ENCODE data around the gene GJC1.

Gene GJC1

GRCh38 chr17:44778656-44779210 is 51.4 kb downstream of the GJC1 start:
- no peak for DNase-seq (ENCODE audit: low read depth in 2 of 3, low spot score in 1 of 3)

DNA sequence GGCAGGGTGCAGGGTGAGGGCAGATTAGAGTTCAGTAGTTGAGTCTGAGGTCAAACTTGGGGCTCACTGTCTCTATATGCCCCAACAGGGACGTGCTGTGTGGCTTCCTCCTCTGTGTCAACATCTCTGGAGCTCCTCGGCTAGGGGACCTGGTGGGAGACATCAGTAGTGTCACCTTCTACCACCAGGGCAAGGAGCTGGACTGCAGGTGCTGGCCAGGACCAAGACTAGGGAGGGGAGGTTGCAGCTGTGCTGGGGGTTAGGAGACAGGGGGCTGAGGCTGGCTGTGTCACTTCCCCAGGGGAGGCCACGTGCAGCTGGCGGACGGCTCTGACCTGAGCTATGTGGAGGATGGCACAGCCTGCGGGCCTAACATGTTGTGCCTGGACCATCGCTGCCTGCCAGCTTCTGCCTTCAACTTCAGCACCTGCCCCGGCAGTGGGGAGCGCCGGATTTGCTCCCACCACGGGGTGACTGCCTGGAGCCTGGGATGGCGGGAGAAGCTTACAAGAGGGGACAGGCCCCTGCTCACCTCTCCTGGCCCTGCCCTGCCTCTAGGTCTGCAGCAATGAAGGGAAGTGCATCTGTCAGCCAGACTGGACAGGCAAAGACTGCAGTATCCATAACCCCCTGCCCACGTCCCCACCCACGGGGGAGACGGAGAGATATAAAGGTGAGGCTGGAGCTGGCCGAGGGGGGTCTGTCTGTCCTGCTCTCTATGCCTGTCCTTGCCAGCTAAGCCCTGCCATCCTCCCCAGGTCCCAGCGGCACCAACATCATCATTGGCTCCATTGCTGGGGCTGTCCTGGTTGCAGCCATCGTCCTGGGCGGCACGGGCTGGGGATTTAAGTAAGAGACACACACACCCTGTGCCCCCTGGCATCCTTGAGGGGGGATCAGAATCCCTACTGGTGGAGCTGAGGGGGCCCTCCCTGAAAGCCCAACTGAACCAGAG is 52.4 kb downstream of the GJC1 start:
- no peak for DNase-seq (ENCODE audit: low read depth in 2 of 3, low spot score in 1 of 3)

GRCh38 chr17:44776628-44777393 is 53.3 kb downstream of the GJC1 start:
- no peak for DNase-seq (ENCODE audit: low read depth in 2 of 3, low spot score in 1 of 3)

DNA sequence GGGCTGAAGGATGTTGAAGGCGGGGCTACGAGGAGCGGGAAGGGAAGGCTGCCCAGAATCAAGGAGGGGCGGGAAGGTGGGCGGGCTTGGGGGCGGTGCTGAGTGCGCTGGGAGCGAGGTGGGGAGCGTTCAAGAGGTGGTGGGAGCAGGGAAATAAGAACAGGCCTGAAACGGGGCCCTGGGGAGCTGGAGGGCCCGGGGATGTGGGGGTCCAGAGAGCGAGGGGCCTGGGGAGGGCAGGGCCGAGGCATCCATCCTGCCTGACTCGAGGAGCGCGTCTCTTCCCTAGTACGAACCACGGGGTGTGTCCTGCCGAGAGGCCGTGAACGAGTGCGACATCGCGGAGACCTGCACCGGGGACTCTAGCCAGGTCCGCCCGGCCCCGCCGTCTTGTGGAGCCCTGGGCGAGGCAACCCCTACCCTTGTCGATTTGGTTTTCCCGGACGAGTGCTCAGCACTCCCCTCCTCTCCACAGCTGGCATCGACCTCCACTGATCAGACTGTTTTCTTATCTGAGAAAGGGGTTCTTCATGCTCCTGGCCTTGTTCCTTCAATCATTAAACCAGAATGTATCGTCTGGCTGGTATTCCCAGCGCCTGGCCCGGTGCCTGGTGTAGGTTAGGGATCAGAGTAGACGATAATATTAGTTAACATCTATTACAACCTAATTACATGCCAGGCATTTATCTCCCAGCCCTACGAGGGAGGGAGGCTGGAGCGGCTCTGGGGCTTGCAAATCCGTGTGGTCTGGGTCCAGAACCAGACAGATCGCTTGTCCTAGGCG is 54.1 kb downstream of the GJC1 start:
- no peak for DNase-seq (ENCODE audit: low read depth in 2 of 3, low spot score in 1 of 3)

DNA sequence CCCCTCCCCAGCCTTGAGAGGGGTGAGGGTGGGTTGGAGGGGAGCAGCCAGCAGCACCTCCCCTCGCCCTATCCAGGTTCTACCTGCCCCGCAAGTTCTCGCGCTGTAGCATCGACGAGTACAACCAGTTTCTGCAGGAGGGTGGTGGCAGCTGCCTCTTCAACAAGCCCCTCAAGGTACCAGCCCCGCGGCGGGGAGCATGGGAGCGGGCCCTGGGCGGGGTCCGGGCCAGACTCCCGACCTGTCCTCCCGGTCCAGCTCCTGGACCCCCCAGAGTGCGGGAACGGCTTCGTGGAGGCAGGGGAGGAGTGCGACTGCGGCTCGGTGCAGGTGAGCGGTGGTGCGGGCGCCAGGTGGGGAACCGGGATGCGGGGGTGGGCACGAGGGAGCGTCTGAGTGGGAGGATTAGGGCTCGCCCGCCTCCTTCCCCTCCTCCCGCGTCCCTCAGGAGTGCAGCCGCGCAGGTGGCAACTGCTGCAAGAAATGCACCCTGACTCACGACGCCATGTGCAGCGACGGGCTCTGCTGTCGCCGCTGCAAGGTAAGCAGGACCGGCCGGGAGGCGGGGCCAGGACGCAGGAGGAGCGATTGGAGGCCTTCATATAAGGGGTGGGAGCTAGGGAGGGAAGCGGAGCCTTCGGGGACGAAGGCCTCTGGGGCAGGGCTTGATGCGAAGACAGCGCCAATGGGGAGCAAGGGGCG is 54.8 kb downstream of the GJC1 start:
- DNase-seq (ENCODE audit: low read depth in 2 of 3, low spot score in 1 of 3): peak; percentile 95 to 99 (median 97)

- peak; percentile 78 to 95 (median 86) for DNase-seq (ENCODE audit: low read depth in 2 of 3, low spot score in 1 of 3)
These were observed 55.6 kb downstream of the GJC1 start for GRCh38 chr17:44774271-44775135.

DNA sequence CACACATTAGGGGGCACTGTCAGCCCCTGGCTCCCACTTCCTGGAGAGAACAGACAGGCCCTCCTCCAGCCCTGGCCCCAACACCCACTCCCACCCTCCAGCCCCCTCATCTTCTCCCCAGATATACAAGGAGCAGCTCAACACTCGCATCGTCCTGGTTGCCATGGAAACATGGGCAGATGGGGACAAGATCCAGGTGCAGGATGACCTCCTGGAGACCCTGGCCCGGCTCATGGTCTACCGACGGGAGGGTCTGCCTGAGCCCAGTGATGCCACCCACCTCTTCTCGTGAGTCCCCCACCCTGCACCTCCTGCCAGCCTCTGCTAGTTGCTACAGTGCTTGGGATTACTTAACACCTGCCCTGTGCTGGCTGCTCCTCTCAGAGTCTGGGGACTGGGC is 56.9 kb downstream of the GJC1 start:
- DNase-seq (ENCODE audit: low read depth in 2 of 3, low spot score in 1 of 3): no peak

DNA sequence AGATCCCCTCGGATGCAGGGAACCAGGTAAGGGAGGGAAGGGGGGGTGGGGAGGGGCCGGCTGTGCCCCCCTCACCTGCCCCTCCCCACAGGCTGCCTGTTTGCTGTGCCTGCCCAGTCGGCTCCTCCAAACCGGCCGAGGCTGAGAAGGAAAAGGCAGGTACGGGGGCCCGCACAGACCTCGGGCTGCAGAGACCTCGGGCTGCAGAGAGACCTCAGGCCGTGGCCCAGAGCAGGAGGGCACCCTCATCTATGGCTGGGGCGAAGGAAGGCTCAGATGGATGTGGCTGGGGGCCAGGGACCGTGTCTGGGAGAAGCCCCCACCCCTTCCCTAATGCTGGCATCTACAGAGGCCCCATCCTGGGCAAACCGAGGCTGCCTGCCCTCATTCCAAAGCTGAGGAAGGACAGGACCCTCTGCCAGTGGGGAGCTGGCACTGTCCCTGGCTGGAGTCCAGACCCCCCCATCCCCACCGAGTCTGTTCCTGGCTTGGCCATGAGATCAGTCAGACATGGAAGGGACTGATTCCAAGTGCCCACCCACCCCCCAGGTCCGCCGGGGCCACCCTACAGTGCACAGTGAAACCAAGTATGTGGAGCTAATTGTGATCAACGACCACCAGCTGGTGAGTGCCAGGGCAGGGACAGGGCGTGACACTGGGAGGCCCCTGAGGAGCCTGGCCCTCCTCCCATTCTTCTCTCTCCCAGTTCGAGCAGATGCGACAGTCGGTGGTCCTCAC is 57.6 kb downstream of the GJC1 start:
- no peak for DNase-seq (ENCODE audit: low read depth in 2 of 3, low spot score in 1 of 3)

DNA sequence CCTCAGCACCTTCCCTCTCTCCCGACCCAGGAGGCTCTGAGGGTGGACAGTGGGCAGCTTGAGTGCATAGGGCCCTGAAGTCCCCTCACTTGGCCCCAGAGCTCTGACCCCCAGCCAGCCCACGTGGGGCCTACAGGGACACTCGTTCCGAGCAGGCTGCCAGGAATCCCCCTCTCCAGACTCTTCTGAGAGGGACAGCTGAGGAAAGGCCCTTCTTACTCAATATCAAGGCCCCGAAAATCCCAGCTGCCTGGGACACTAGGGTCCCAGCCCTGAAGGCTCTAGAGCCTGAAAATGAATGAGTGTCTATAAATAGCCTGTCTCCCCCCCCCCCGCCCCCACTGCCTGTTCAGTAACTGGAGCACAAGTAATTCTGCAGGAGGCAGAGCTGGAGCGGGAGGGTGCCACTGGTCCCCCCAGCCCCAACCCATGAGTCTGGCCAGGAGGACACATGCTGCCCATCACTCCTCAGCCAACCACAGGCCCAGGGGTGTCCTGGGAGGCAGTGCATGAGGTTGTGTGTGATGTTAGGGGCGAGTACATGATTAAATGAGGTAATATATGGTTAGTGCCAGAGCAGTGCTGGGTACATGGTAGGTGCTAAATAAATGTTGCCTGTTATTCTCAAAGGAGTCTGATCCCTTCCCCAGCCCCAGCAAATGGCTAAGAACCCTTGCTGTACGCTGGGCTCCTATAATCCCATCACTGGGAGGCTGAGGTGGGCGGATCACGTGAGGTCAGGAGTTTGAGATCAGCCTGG is 59.7 kb downstream of the GJC1 start:
- DNase-seq (ENCODE audit: low read depth in 2 of 3, low spot score in 1 of 3): no peak

DNA sequence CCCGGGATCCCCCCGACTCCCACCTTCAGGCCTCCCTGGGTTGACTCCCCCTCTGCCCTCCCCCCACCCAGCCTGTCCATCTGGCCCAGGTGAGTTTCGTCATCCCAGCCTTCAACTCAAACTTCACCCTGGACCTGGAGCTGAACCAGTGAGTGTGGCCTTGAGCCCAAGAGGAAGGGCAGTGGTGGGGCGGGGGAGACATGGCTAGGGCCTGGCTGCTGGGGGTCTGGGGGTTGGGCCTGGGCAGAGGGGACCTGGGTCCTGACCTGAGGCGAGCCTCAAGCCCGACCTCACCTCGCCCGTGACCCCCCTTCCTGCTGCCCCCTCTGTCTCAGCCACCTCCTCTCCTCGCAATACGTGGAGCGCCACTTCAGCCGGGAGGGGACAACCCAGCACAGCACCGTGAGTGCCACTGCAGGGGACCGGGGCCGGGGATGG is 60.4 kb downstream of the GJC1 start:
- DNase-seq (ENCODE audit: low read depth in 2 of 3, low spot score in 1 of 3): no peak

DNA sequence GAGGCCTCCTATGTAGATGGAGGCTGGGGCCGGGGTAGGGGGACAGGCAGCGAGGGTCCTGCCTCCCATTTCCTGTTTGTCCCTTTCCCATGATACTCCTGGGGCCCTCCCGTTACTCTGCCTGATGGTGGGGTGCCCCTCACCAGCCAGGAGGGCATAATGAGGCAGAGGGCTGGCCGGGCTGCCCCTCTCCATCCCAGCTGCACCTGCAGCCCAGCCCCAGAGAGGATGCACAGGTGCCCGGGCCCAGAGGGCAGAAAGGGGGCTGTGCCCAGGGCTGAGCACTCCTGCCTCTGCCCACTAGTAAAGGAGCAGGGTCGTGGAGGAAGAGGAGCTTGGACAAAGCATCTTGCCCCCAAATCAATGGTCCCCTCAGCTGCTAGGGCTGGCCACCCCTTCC is 60.9 kb downstream of the GJC1 start:
- no peak for DNase-seq (ENCODE audit: low read depth in 2 of 3, low spot score in 1 of 3)

DNA sequence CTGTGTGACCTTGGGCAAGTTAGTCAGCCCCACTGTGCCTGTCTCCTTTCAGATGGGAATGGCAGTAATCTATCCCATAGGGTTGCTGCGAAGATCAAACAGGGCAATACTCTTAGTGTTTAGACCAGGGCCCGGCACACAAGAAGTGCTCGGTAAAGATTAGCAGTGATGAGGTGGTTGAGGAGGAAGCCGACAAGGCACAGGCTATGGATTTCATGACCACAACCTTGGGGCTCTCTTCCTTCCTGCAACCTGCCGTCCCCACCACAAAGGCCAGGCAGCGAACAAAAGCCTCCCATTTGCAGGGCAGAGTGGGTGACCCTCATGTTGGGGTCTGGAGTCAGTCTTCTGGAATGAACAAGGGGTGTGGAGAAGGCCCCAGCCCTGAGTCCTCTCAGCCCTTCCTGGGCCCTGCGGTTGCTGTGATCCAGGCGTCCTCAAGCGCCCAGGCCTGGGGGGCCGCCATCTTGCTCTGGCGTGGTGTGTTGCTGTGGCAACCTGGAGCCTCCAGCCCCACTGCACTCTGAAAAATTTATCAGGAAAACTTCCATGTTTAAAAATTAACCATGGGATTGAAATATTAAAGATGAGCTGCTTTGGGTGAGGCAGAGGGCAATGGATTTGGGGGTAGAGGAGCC is 61.5 kb downstream of the GJC1 start:
- DNase-seq (ENCODE audit: low read depth in 2 of 3, low spot score in 1 of 3): no peak

DNA sequence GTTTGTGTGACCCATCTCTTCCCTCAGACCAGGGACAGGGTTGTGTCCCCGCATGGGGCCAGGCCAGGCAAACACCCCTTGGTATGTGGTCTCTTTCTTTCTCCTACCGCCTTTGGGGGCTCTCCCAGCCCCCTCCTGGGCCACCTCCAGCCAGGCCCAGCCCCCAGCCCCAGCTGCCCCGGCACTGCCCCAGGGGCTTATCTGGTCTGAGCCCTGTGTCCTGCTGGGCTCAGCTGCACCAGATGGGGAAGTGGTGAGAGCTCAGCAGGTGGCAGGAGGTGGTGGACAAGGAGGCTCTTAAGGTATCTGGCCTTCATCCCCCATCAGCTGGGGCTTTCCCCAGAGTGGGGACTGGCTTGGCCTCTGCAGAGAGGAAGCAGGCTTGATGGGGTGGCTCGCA is 62.6 kb downstream of the GJC1 start:
- no peak for DNase-seq (ENCODE audit: low read depth in 2 of 3, low spot score in 1 of 3)

GRCh38 chr17:44766409-44767038 is 63.6 kb downstream of the GJC1 start:
- DNase-seq (ENCODE audit: low read depth in 2 of 3, low spot score in 1 of 3): no peak

- no peak for DNase-seq (ENCODE audit: low read depth in 2 of 3, low spot score in 1 of 3)
These were observed 64.1 kb downstream of the GJC1 start for GRCh38 chr17:44765965-44766364.

- no peak for DNase-seq (ENCODE audit: low read depth in 2 of 3, low spot score in 1 of 3)
These were observed 66.9 kb downstream of the GJC1 start for GRCh38 chr17:44763170-44763569.
